H9 (cell line): ENCODE data around the gene KCNJ13. TPM values are rescaled to one million over a fixed set of nuclear protein-coding genes. Genes with fewer than 3 reads are reported as not detected.
A peak's percentile ranks its signal among the peaks of the same experiment; 100 is the strongest.

Experiments used
- DNase-seq: peaks from one replicate; pipeline ENCODE4 v3.0.0-alpha.2; 2017
- H2AFZ ChIP-seq: one replicate; pipeline ENCODE4 v1.6.1; 2013; ENCODE audit warnings: mild to moderate bottlenecking, low read length, control low read depth, moderate library complexity
- H2AK5ac ChIP-seq: 2 replicates; pipeline ENCODE4 v1.6.1; 2013; ENCODE audit warnings: low read length, control low read depth, mixed read lengths; ENCODE audit not compliant: insufficient read length
- H2BK120ac ChIP-seq: one replicate; pipeline ENCODE4 v1.6.1; 2013; ENCODE audit warnings: low read depth, mild to moderate bottlenecking, low read length, control low read depth, inconsistent platforms; ENCODE audit not compliant: poor library complexity, severe bottlenecking
- H2BK12ac ChIP-seq: 2 replicates; pipeline ENCODE4 v1.6.1; 2013; ENCODE audit warnings: low read length, control low read depth, mixed read lengths, low read depth; ENCODE audit not compliant: insufficient read length
- H2BK15ac ChIP-seq: 2 replicates; pipeline ENCODE4 v1.6.1; 2013; ENCODE audit warnings: low read depth, low read length, control low read depth
- H2BK20ac ChIP-seq: one replicate; pipeline ENCODE4 v1.6.1; 2013; ENCODE audit warnings: low read depth, mild to moderate bottlenecking, low read length, control low read depth, inconsistent platforms; ENCODE audit not compliant: poor library complexity, severe bottlenecking
- H2BK5ac ChIP-seq: 2 replicates; pipeline ENCODE4 v1.6.1; 2013; ENCODE audit warnings: low read length, control low read depth, mixed read lengths; ENCODE audit not compliant: insufficient read length
- H3K14ac ChIP-seq: 2 replicates; pipeline ENCODE4 v1.6.1; 2013; ENCODE audit warnings: low read length, control low read depth; ENCODE audit not compliant: insufficient read depth
- H3K18ac ChIP-seq: 2 replicates; pipeline ENCODE4 v1.6.1; 2013; ENCODE audit warnings: low read depth, mild to moderate bottlenecking, mixed read lengths, low read length, control low read depth; ENCODE audit not compliant: insufficient read length
- H3K23ac ChIP-seq: 2 replicates; pipeline ENCODE4 v1.6.1; 2013; ENCODE audit warnings: low read length, control low read depth, mixed read lengths, low read depth; ENCODE audit not compliant: insufficient read length
- H3K23me2 ChIP-seq: 2 replicates; pipeline ENCODE4 v1.6.1; 2013; ENCODE audit warnings: low read depth, mild to moderate bottlenecking, mixed read lengths, low read length, control low read depth; ENCODE audit not compliant: insufficient read length, poor library complexity, severe bottlenecking
- H3K27ac ChIP-seq: 2 replicates; pipeline ENCODE4 v1.5.1; 2013; ENCODE audit warnings: low read length, control low read depth, mixed read lengths, low read depth; ENCODE audit not compliant: insufficient read length
- H3K27me3 ChIP-seq: 2 replicates; pipeline ENCODE4 v1.6.1; 2013; ENCODE audit warnings: low read length, control low read depth, inconsistent platforms; ENCODE audit not compliant: insufficient read depth
- H3K4ac ChIP-seq: 2 replicates; pipeline ENCODE4 v1.6.1; 2013; ENCODE audit warnings: low read depth, mild to moderate bottlenecking, control low read depth, inconsistent platforms, low read length, moderate library complexity
- H3K4me1 ChIP-seq: 2 replicates; pipeline ENCODE4 v1.6.1; 2013; ENCODE audit warnings: low read length, control low read depth, inconsistent platforms; ENCODE audit not compliant: insufficient read depth
- H3K4me2 ChIP-seq: 2 replicates; pipeline ENCODE4 v1.6.1; 2013; ENCODE audit warnings: low read length, control low read depth, mixed read lengths; ENCODE audit not compliant: insufficient read length, insufficient read depth
- H3K56ac ChIP-seq: 2 replicates; pipeline ENCODE4 v1.6.1; 2013; ENCODE audit warnings: low read depth, mild to moderate bottlenecking, mixed read lengths, low read length, control low read depth; ENCODE audit not compliant: insufficient read length
- H3K79me1 ChIP-seq: 2 replicates; pipeline ENCODE4 v1.6.1; 2013; ENCODE audit warnings: low read depth, mild to moderate bottlenecking, moderate library complexity, low read length, control low read depth, inconsistent platforms; ENCODE audit not compliant: insufficient read depth, poor library complexity, severe bottlenecking
- H3K79me2 ChIP-seq: 2 replicates; pipeline ENCODE4 v1.6.1; 2013; ENCODE audit warnings: low read length, control low read depth, inconsistent platforms; ENCODE audit not compliant: insufficient read depth
- H3K9ac ChIP-seq: 2 replicates; pipeline ENCODE4 v1.6.1; 2013; ENCODE audit warnings: low read length, control low read depth, mixed read lengths; ENCODE audit not compliant: insufficient read length; ENCODE audit errors: extremely low read depth
- H3K9me3 ChIP-seq: one replicate; pipeline ENCODE4 v1.6.1; 2013; ENCODE audit warnings: low read depth, low read length, inconsistent platforms; ENCODE audit not compliant: control insufficient read depth
- H3T11ph ChIP-seq: one replicate; pipeline ENCODE4 v1.6.1; 2013; ENCODE audit warnings: mild to moderate bottlenecking, low read length, control low read depth, inconsistent platforms
- H4K20me1 ChIP-seq: one replicate; pipeline ENCODE4 v1.6.1; 2013; ENCODE audit not compliant: control insufficient read depth, insufficient read length, insufficient read depth
- H4K5ac ChIP-seq: 2 replicates; pipeline ENCODE4 v1.6.1; 2013; ENCODE audit warnings: low read depth, mild to moderate bottlenecking, mixed read lengths, low read length, control low read depth; ENCODE audit not compliant: insufficient read length
- H4K8ac ChIP-seq: replicated peaks from 2 replicates; pipeline ENCODE4 v1.6.1; 2013; ENCODE audit warnings: low read length, control low read depth, mixed read lengths, low read depth; ENCODE audit not compliant: insufficient read length
- H4K91ac ChIP-seq: 2 replicates; pipeline ENCODE4 v1.6.1; 2013; ENCODE audit warnings: low read depth, mild to moderate bottlenecking, moderate library complexity, mixed read lengths, low read length, control low read depth; ENCODE audit not compliant: insufficient read length
- H3K27ac Mint-ChIP-seq, 3 experiments: 2 replicates in 2 of 3; 3 replicates in 1 of 3; pipeline ENCODE4 v1.8.0; 2020 to 2021; ENCODE audit warnings: mixed read lengths in 3 of 3, mild to moderate bottlenecking in 1 of 3, moderate library complexity in 1 of 3
- H3K27me3 Mint-ChIP-seq: 2 replicates; pipeline ENCODE4 v1.8.0; 2021; ENCODE audit warnings: low read depth, mild to moderate bottlenecking, moderate library complexity, mixed read lengths
- H3K36me3 Mint-ChIP-seq, 3 experiments: 2 replicates in 2 of 3; 3 replicates in 1 of 3; pipeline ENCODE4 v1.8.0; 2020 to 2021; ENCODE audit warnings: low read depth in 3 of 3, mixed read lengths in 3 of 3; ENCODE audit not compliant: insufficient read depth in 1 of 3
- H3K4me1 Mint-ChIP-seq, 2 experiments: 2 replicates each; pipeline ENCODE4 v1.8.0; 2020; ENCODE audit warnings: mixed read lengths in 2 of 2
- H3K4me3 Mint-ChIP-seq, 2 experiments: 2 replicates in 1 of 2; 3 replicates in 1 of 2; pipeline ENCODE4 v1.8.0; 2020 to 2021; ENCODE audit warnings: mild to moderate bottlenecking in 2 of 2, mixed read lengths in 2 of 2, moderate library complexity in 1 of 2
- H3K9me3 Mint-ChIP-seq, 2 experiments: 2 replicates in 1 of 2; 3 replicates in 1 of 2; pipeline ENCODE4 v1.8.0; 2020; ENCODE audit warnings: mild to moderate bottlenecking in 2 of 2, mixed read lengths in 2 of 2, moderate library complexity in 1 of 2
- CTCF ChIP-seq: fragments of 200-600 bp; sonication (generic); conservative IDR thresholded peaks from 3 replicates; pipeline ENCODE4 v1.8.0; 2021; ENCODE audit warnings: antibody characterized with exemption, mild to moderate bottlenecking
- WGBS: extraction: QIAGEN DNeasy Blood & Tissue Kit; methylation state at CpG from one replicate; pipeline ENCODE4 v1.1.7; 2013; ENCODE audit warnings: missing lambda C conversion rate, low lambda C conversion rate, mixed read lengths; ENCODE audit not compliant: insufficient read length; ENCODE audit errors: extremely low coverage; 5-methylcytosine and 5-hydroxymethylcytosine counted together
- total RNA-seq: library from RNA; stranded (reverse); gene quantifications from 2 replicates; pipeline ENCODE4 v1.2.1, GENCODE V29; 2021

Gene KCNJ13
- total RNA-seq, 1 experiment from 2014 or later = not detected

- H3K4me3 Mint-ChIP-seq = no peak overlapping the region
- H2AK5ac ChIP-seq = no peak overlapping the region
- no peak overlapping the region for H2BK20ac ChIP-seq
- no CpG with 5 or more reads among the region's 10 CpGs for WGBS
- peaks cover 12 to 18% of the 10 kb centered on the region in 2 experiments; a peak in 3 of 4 replicates for H3K4me1 Mint-ChIP-seq
- TF ChIP-seq CTCF = no peak
- H3T11ph ChIP-seq = no peak overlapping the region
- H2BK5ac ChIP-seq = no peak overlapping the region
- no peaks in the 10 kb centered on the region for H3K79me1 ChIP-seq
- no peak overlapping the region for H3K4me2 ChIP-seq
- H4K5ac ChIP-seq = no peak overlapping the region
- H2BK120ac ChIP-seq = no peak overlapping the region
- no peak overlapping the region for H3K27ac ChIP-seq
- H3K79me2 ChIP-seq = no peaks in the 10 kb centered on the region
- no peak overlapping the region for H2BK12ac ChIP-seq
- no peaks in the 10 kb centered on the region; the same call in 1 of the 2 replicates for H3K27me3 Mint-ChIP-seq
- H3K9ac ChIP-seq = no peak overlapping the region
- peaks cover 22 to 78% (median 73%) of the 10 kb centered on the region in 3 experiments; a peak in 6 of 7 replicates for H3K36me3 Mint-ChIP-seq
- H3K4ac ChIP-seq = no peak overlapping the region
- no peaks in the 10 kb centered on the region for H3K4me1 ChIP-seq
- H4K20me1 ChIP-seq = no peaks in the 10 kb centered on the region
- no peak overlapping the region for H4K91ac ChIP-seq
- no peak overlapping the region for H3K18ac ChIP-seq
- no peaks in the 10 kb centered on the region for H3K9me3 Mint-ChIP-seq
- H2BK15ac ChIP-seq = no peak overlapping the region
- H3K27ac Mint-ChIP-seq = peak overlapping the region in 2 of 3 experiments; percentile 34 to 55; a peak in 2 of 7 replicates
- H3K27me3 ChIP-seq = no peaks in the 10 kb centered on the region
- no peak overlapping the region for H3K14ac ChIP-seq
- no peak overlapping the region for H3K23ac ChIP-seq
- H4K8ac ChIP-seq = no peak overlapping the region
- no peaks in the 10 kb centered on the region for H3K23me2 ChIP-seq
- H3K56ac ChIP-seq = no peak overlapping the region
- no peak overlapping the region for H2AFZ ChIP-seq
- DNase-seq = no peak
- H3K9me3 ChIP-seq = no peaks in the 10 kb centered on the region
Observed at GRCh38 chr2:232816657-232817056, 40.3 kb upstream of the KCNJ13 start.
